ENCODE measurements around the gene SOWAHC.
"Not testable (repeated sequence)": the region's sequence is repeated elsewhere in the genome, so short reads cannot be mapped to it uniquely, and the experiment has no call there.

SOWAHC gene

GRCh38 chr2:109613922-109614714, at the start of gene SOWAHC, which contains the start of gene SEPTIN10:
TSS of gene SOWAHC (plus strand) at chr2:109614364. CDS start at chr2:109614490, 126 bp downstream.
TSS of gene SEPTIN10 (minus strand) at chr2:109613966. CDS start at chr2:109613827, 139 bp downstream.
- peak; percentile 73 to 84 for DNase-seq

DNA sequence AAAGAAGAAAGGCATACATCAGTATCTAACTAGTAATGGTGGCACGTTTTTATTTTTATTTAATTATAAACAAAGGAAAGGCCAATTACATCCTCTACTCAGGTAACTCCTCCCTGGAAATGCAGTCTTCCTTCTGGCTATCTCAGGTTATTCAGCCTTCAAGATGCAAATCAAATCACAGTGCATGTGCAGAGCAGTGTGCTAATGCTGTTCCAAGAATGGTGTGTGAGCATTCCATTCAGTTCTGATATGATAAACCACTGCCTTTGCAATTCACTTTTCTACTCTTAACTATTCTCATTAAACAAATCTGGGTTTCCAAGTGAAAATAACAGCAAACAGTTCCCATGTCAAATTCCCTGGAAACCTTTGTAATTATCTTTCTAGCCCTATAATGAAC, 38.8 kb upstream of the SOWAHC start:
- no peak for DNase-seq

DNA sequence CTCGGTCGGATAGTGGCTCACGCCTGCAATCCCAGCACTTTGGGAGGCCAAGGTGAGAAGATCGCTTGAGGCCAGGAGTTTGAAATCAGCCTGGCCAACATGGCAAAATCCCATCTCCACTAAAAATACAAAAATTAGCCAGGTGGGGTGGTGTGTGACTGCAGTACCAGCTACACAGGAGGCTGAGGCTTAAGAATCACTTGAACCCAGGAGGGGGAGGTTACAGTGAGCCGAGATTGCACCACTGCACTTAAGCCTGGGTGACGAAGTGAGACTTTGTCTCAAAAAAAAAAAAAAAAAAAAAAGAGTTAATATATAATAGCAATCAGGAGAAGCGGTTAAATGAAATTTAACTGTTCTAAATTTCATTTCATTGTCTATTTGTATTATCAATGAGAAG, 36.5 kb upstream of the SOWAHC start:
- not testable (repeated sequence) for DNase-seq

- no peak for DNase-seq
These were observed 31.0 kb upstream of the SOWAHC start for GRCh38 chr2:109582928-109583895.

DNA sequence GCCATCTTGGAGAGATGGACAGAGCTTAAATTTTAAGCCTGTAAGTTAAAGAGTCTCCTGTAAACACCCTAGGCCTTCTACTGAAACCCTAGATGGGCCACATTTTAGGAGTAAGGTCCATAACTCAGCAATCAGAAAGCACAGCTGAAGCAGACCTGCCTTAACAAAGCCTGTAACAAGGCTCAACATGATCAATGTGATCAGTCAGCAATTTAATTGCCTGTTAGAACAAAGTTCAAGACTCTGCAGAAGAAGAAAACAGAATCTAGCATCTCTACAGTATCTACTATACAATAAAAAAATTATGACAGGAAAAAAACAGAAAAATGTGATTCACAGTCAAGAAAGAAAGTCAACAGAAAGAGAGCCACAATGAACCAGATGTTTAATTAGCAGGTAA, 27.5 kb upstream of the SOWAHC start:
- DNase-seq = no peak

- DNase-seq = no peak
These were observed 23.0 kb upstream of the SOWAHC start for GRCh38 chr2:109591206-109591605.

- no peak for DNase-seq
These were observed 21.3 kb upstream of the SOWAHC start for GRCh38 chr2:109592905-109593304.

DNA sequence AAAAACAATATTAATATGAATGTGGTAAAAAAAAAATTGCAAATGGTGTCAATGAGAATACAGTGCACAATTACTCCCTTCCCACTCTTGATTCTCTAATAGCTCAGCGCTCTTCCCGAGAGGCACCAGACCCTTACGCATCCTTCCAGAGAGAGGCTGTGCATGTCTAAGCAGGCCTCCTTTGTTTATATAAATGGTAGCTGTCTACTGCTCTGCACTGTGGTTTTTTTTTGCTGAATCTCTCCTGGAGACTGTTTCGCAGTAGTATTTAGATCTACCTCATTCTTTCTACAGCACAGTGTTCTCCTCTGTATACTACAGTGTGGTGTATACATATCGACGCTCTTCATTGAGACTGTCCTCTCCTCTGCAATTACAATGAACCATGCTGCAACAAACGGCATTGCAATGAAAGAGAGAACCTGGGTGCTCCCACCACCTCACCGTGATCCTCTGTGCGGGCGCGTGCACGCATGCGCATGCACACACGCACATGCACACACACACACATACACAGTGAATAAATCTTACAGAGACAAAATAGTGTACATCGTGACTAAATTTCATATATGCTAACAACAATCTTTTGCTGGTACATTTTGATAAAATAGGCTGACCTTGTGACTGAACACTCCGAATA, 19.8 kb upstream of the SOWAHC start:
- no peak for DNase-seq

- no peak for DNase-seq
These were observed 18.5 kb upstream of the SOWAHC start for GRCh38 chr2:109595644-109596043.

- DNase-seq = no peak
These were observed 16.9 kb upstream of the SOWAHC start for GRCh38 chr2:109597283-109597682.

DNA sequence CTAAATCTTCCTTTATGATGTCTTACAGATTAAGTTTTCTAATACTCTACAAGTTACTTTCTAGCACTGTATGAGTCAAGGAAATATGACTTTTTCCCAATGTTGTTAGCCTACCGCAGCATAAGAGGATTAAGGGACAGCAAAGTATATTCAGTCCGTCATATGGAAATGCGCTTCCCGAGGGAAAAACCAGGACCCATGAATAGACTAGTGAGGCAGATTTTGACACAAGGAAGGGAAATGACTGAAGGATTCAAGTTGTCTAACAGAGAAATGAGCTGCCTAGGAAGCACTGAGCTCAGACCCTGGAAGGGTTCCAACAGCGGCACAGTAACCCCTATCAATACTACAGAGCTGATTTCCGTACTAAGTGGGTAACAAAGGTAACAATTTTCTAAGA, 12.4 kb upstream of the SOWAHC start:
- DNase-seq = no peak

DNA sequence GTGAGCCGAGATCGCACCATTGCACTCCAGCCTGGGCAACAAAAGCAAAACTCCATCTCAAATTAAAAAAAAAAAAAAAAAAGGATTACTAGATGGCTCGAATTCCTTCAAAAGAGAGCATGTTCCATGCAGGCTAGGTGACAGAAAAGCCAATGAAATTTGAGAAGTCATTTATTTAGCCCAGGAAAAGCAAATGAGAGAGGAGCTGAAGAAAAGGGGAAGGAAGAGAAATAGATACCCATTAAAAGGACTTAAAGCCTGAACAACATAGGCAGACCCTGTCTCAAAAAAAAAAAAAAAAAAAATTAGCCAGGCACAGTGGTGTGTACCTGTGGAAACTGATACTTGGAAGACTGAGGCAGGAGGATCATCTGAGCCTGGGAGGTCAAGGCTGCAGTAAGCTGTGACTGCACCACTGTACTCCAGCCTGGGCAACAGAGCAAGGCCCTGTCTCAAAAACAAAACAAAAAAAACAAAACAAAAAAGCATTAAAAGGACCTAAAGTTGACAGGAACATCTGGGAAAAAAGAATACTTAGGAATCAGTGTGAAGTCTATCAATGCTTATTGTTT, 11.5 kb upstream of the SOWAHC start:
- no peak for DNase-seq

DNA sequence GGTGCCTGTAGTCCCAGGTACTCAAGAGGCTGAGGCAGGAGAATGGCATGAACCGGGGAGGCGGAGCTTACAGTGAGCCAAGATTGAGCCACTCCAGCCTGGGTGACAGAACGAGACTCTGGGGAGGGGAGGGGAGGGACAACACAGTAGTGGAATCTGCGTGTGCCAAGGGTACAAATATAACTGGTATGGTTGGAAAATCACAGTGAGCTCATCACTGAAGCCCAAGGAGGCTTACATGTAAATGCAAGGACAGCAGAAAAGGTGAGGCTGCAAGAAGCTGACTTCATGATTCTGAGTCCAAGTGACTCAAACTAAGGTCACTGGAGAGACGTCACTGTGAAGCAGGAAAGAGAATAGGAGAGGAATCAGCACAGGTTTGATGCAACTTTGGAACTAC, 9.6 kb upstream of the SOWAHC start:
- DNase-seq = peak in 1 of 2 donors; percentile 3

DNA sequence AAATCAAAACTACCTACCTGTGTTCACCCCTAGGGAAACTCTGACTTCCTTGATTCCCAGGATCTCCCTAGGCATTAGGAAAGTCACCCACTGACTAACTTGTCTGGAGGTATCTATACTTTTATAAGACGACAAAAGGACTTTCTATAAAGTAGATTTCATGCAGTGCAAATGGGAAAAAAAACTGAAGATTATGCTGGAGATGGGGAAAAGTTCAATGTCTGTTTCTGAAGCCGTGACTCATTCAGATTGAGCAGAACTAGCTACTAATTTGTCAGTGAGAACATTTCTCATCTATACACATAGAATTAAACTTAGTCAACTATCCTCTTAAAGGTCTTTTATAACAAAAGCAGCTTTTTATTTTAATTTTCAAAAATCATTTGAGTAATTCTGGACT, 6.4 kb upstream of the SOWAHC start:
- DNase-seq = no peak

- DNase-seq = no peak
These were observed 4.7 kb upstream of the SOWAHC start for GRCh38 chr2:109609352-109610024.

GRCh38 chr2:109611467-109612095, 2.6 kb upstream of the SOWAHC start:
- DNase-seq = no peak

DNA sequence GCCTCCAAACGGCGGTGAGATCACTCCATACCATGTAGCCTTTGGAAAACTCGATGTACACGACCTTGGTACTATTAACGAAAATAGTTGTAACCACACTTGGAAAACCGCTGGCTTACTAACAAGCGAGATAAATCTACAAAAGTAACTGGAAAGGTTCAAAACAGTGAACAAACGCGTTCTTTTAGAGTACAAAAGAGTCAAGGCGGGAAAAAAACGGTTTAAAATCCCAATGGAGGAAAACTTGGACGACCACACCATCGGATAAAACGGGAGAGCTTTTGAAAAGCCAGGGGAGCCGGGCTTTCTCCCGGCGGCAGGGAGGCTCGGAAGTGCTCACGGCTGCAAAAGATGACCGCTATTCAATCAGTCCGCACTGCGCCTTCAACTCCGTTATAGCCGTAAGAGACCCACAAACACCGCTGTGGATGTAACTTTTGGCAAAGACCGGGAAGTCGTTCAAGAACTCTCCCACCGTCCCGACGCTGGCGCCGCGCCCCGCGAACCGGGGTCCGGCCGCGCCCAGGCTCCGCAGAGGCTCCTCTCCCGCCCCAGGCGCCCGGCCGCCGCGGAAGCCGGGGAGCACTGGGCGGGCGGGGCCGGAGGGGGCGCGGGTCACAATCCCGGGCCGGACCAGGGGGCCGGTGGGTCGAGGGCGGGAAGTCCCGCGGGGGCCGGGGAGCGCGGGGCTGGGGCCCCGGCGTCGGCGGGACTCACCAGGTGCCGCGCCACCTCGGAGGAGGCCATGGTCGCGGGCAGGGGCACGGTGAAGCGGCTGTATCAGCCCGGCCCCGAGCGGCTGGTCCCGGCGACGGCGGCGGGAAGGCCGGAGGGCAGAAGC, 863 bp upstream of the SOWAHC start:
- DNase-seq = peak in 1 of 2 donors; percentile 10

GRCh38 chr2:109614715-109615636, 812 bp downstream of the SOWAHC start:
- peak in 1 of 2 donors; percentile 5 for DNase-seq

GRCh38 chr2:109615637-109616144, 1.5 kb downstream of the SOWAHC start:
- DNase-seq = no peak
